ENCODE results near the gene FALEC.
"Not testable (repeated sequence)": the region's sequence is repeated elsewhere in the genome, so short reads cannot be mapped to it uniquely, and the experiment has no call there.

Gene FALEC

GRCh38 chr1:150581962-150582361, 66.4 kb downstream of the FALEC start:
- Mint-ChIP-seq H3K36me3 (peaks cover 27% of the 10 kb centered on the region), H3K4me1 (peaks cover 19% of the 10 kb centered on the region)
- H3K4me3 Mint-ChIP-seq, H3K27me3 Mint-ChIP-seq, DNase-seq, H3K9me3 Mint-ChIP-seq, H3K27ac Mint-ChIP-seq: not testable (repeated sequence)
- CTCF ChIA-PET: interaction anchor here (1.1 to 13.1 kb wide), 3 partner anchors 16 to 22 kb away, joined by 3 to 221 read pairs (median 8); no protein-coding TSS in a partner anchor

- no peaks in the 10 kb centered on the region for H3K27me3 Mint-ChIP-seq
- CTCF ChIA-PET: interaction anchor here (1.1 to 1.5 kb wide), 2 partner anchors 16 to 22 kb away, joined by 3 to 8 read pairs; no protein-coding TSS in a partner anchor
- no peak overlapping the region for H3K4me3 Mint-ChIP-seq
- DNase-seq: no peak
- H3K27ac Mint-ChIP-seq: no peak overlapping the region
- H3K9me3 Mint-ChIP-seq: no peaks in the 10 kb centered on the region
- H3K4me1 Mint-ChIP-seq: peaks cover 19% of the 10 kb centered on the region
- H3K36me3 Mint-ChIP-seq: peaks cover 23% of the 10 kb centered on the region
These were observed 66.8 kb downstream of the FALEC start for GRCh38 chr1:150582371-150582770.

Measured in activated naive CD4-positive, alpha-beta T cell treated with anti-CD3 and anti-CD28 coated beads, Interleukin-2, amount 10 ng/mL, durations not matched to agents 7 days and 5 days (primary cell).